ENCODE results near the gene AKR7A3. TPM values are rescaled to one million over a fixed set of nuclear protein-coding genes. Genes with fewer than 3 reads are reported as not detected.
A peak's percentile ranks its signal among the peaks of the same experiment; 100 is the strongest.

AKR7A3 gene
- total and polyA plus RNA-seq, 9 of the 15 experiments (the other 6 are each of a cell fraction or from before 2014, with no cell fraction given) = 0.04 to 1.5 (median 0.44) TPM; not detected in 1

DNA sequence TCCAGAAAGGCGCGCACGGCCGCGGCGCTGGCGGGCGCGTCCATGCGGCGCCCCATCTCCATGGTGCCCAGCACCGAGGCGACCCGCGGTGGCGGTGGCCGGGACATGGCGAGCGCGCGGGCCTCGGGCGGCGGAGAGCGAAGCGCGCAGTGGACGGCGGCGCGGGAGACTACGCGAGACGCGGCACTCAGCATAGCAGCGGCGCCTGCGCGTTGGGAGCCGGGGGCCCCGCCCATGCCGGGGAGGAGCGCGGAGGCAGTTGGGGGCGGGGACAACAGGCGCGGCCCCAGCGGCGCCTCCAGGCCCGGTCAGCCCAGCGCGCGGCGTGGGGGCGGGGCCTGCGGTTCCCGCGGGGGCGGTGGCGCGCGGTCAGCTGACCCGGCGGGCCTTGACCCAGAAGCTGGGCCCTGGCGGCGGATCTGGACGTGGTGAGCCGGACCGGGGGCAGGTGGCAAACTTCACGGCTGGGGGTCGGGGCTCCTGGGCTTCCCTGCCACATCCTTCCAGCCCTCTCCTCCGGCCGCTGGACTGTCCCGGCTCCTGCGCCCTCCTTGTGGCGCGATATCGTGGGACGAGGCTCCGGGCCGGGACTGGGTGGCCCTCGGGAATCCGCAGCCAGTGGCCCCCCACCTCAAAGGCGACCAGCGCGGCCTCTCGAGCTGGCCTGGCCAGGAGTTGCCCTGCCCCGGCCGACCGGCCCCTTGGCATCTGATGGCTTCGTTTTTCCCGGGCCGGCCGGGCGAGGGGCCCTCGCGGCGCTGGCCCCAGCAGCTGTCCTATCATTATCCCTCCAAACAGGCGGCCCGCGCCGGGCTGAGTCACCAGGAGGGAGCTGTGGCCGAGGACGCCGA, 23.6 kb upstream of the AKR7A3 start, which contains the start of the genes AKR7A2 and SLC66A1 (continued):
- TF ChIP-seq JUND (IDR thresholded peaks at IDR 0.05; ENCODE audit: borderline replicate concordance, low read depth, low read length) (peak; percentile 94), JUND (tag; IDR thresholded peaks at IDR 0.05; ENCODE audit: borderline replicate concordance, low read depth, low read length) (peak; percentile 78; the same call in 1 of the 3 replicates), KAT2B (IDR thresholded peaks at IDR 0.05; ENCODE audit: low read depth, low read length) (no peak), HDAC2 (IDR thresholded peaks at IDR 0.05) (peak; percentile 49; the same call in 1 of the 2 replicates), DMBX1 (CRISPR knock-in tag; IDR thresholded peaks at IDR 0.05; ENCODE audit: borderline replicate concordance) (peak; percentile 73; the same call in 1 of the 2 replicates), ZNF707 (CRISPR knock-in tag; conservative IDR thresholded peaks at IDR 0.05) (no peak), SNIP1 (IDR thresholded peaks at IDR 0.05; ENCODE audit: low read depth) (no peak), ARNT (IDR thresholded peaks at IDR 0.05) (no peak), ZNF12 (CRISPR knock-in tag; IDR thresholded peaks at IDR 0.05) (no peak), GABPB1 (CRISPR knock-in tag; IDR thresholded peaks at IDR 0.05) (peak; percentile 61; the same call in 1 of the 2 replicates), GTF2E2 (tag; IDR thresholded peaks at IDR 0.05) (no peak), L3MBTL2 (IDR thresholded peaks at IDR 0.05) (peak; percentile 95), PTTG1 (tag; IDR thresholded peaks at IDR 0.05; ENCODE audit: low read depth) (no peak), ESRRB (CRISPR knock-in tag; IDR thresholded peaks at IDR 0.05; ENCODE audit: borderline replicate concordance) (no peak)
- TF ChIP-seq, protein P1, sequence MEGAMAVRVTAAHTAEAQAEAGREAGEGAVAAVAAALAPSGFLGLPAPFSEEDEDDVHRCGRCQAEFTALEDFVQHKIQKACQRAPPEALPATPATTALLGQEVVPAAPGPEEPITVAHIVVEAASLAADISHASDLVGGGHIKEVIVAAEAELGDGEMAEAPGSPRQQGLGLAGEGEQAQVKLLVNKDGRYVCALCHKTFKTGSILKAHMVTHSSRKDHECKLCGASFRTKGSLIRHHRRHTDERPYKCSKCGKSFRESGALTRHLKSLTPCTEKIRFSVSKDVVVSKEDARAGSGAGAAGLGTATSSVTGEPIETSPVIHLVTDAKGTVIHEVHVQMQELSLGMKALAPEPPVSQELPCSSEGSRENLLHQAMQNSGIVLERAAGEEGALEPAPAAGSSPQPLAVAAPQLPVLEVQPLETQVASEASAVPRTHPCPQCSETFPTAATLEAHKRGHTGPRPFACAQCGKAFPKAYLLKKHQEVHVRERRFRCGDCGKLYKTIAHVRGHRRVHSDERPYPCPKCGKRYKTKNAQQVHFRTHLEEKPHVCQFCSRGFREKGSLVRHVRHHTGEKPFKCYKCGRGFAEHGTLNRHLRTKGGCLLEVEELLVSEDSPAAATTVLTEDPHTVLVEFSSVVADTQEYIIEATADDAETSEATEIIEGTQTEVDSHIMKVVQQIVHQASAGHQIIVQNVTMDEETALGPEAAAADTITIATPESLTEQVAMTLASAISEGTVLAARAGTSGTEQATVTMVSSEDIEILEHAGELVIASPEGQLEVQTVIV (CRISPR knock-in tag; IDR thresholded peaks at IDR 0.05; ENCODE audit: borderline replicate concordance) = no peak
- TF ChIP-seq, protein P2, sequence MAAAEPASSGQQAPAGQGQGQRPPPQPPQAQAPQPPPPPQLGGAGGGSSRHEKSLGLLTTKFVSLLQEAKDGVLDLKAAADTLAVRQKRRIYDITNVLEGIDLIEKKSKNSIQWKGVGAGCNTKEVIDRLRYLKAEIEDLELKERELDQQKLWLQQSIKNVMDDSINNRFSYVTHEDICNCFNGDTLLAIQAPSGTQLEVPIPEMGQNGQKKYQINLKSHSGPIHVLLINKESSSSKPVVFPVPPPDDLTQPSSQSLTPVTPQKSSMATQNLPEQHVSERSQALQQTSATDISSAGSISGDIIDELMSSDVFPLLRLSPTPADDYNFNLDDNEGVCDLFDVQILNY (CRISPR knock-in tag; IDR thresholded peaks at IDR 0.05) = 0 out of 2 replicates have a peak, but pooled peaks have one; percentile 78
- TF ChIP-seq, protein P3, sequence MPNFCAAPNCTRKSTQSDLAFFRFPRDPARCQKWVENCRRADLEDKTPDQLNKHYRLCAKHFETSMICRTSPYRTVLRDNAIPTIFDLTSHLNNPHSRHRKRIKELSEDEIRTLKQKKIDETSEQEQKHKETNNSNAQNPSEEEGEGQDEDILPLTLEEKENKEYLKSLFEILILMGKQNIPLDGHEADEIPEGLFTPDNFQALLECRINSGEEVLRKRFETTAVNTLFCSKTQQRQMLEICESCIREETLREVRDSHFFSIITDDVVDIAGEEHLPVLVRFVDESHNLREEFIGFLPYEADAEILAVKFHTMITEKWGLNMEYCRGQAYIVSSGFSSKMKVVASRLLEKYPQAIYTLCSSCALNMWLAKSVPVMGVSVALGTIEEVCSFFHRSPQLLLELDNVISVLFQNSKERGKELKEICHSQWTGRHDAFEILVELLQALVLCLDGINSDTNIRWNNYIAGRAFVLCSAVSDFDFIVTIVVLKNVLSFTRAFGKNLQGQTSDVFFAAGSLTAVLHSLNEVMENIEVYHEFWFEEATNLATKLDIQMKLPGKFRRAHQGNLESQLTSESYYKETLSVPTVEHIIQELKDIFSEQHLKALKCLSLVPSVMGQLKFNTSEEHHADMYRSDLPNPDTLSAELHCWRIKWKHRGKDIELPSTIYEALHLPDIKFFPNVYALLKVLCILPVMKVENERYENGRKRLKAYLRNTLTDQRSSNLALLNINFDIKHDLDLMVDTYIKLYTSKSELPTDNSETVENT (CRISPR knock-in tag; IDR thresholded peaks at IDR 0.05) = peak; percentile 69; the same call in 1 of the 2 replicates
- TF ChIP-seq, protein P4, sequence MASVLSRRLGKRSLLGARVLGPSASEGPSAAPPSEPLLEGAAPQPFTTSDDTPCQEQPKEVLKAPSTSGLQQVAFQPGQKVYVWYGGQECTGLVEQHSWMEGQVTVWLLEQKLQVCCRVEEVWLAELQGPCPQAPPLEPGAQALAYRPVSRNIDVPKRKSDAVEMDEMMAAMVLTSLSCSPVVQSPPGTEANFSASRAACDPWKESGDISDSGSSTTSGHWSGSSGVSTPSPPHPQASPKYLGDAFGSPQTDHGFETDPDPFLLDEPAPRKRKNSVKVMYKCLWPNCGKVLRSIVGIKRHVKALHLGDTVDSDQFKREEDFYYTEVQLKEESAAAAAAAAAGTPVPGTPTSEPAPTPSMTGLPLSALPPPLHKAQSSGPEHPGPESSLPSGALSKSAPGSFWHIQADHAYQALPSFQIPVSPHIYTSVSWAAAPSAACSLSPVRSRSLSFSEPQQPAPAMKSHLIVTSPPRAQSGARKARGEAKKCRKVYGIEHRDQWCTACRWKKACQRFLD (CRISPR knock-in tag; IDR thresholded peaks at IDR 0.05) = peak; percentile 39; the same call in 1 of the 2 replicates
- TF ChIP-seq, protein P5, sequence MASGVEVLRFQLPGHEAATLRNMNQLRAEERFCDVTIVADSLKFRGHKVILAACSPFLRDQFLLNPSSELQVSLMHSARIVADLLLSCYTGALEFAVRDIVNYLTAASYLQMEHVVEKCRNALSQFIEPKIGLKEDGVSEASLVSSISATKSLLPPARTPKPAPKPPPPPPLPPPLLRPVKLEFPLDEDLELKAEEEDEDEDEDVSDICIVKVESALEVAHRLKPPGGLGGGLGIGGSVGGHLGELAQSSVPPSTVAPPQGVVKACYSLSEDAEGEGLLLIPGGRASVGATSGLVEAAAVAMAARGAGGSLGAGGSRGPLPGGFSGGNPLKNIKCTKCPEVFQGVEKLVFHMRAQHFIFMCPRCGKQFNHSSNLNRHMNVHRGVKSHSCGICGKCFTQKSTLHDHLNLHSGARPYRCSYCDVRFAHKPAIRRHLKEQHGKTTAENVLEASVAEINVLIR (CRISPR knock-in tag; IDR thresholded peaks at IDR 0.05) = no peak

All from K562 (cell line).